Right forelimb (tissue), 1 donor: ENCODE data around the gene ANTXR1.

Experiments used
- DNase-seq: peaks from one replicate; pipeline ENCODE4 v3.0.0-alpha.2; 2018

ANTXR1 gene

GRCh38 chr2:69013142-69013839 is at the start of gene ANTXR1:
Gene ANTXR1, plus strand, starts transcription at chr2:69013179. Its CDS starts 321 bp downstream, at chr2:69013500.
- DNase-seq = peak; percentile 89

- no peak for DNase-seq
Measured at GRCh38 chr2:68964282-68964681, 48.7 kb upstream of the ANTXR1 start.

GRCh38 chr2:68968221-68968620 is 44.8 kb upstream of the ANTXR1 start:
- DNase-seq = no peak

DNA sequence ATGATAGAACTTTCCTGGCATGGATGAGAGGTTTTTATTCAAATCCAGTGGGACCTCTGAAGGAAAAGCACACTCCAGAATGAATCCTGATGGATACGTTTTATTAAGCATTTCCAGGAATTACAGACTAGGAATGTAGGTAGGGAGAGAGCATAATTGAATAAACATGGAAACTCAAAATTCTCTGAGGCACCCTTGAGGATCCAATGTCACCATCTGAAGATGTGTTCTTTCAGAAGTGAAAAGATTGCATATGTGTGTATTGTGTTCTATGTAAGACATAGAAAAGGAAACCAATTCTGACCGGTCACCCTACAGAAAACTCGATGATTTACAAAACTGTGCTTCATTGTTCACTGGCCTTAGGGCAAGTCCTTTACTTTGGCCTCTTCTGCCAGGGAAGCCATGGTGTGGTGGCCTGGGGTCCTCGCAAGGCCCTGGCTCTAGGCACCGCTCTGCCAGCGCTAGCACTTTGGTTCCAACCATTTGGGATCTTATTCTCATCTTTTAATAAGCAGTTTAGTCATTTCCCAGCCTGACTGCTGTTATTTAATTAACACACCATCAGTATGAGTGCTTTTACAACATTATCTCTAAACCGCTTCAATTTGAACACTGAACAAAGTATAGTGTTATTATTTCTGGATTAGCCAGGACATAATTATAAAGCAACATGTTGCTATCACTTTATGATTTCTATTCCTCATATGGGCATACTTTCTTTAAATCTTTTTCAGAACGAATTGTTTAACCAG is 43.1 kb upstream of the ANTXR1 start:
- DNase-seq = no peak

DNA sequence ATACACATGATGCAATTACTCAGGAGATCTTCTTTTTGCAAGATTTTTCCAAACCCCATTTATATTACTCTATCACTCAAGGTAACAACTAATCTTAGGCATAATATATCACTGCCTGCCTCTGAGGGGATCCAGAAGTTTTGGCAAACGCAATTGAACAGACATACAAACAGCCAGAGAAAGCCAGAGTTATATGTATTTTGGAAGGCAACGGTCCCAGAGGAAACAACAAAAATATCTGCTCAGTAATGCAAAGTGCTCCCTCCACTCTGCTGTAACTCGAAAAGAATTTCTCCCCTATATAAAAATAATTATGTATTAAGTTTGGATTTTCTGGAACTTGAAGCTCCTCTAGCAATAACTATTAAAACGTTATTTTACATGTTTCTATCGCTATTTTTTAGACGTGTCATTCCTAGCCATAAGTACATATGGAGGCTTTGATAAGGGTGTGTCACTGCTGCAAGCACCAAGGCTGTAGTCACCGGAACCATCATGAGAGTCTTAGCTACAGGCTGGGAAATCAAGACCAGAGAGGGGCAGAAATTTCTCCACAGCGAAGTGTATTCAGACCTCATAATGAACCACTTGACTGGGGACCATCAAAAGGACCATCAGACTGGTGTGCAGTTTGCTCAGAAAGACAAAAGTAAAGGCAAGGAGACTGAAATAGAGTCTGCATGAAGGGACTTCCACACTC is 42.3 kb upstream of the ANTXR1 start:
- DNase-seq = no peak

- no peak for DNase-seq
Measured at GRCh38 chr2:68971591-68972231, 41.3 kb upstream of the ANTXR1 start.

DNA sequence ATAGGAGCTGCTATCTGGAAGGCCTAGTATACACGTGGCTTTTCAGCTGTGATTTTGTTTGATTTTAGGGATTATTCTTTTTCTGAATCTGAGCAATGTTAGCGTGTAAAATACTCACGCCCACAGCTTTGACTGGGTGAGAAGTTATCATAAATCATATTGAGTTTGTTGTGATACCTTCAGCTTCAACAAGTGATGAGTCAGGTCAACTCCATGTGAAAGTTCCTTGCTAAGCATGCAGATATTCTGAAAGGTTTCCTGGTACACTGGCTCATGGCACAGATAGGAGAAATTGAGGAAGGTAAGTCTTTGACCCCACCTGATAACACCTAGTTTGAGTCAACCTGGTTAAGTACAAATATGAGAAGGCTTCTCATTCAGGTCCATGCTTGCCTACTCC is 38.7 kb upstream of the ANTXR1 start, which contains the start of gene GKN1:
GKN1 (plus strand) TSS at position 386 of the 400 bp plus-strand sequence. CDS start 42 bp downstream, outside the sequence.
- DNase-seq = no peak

DNA sequence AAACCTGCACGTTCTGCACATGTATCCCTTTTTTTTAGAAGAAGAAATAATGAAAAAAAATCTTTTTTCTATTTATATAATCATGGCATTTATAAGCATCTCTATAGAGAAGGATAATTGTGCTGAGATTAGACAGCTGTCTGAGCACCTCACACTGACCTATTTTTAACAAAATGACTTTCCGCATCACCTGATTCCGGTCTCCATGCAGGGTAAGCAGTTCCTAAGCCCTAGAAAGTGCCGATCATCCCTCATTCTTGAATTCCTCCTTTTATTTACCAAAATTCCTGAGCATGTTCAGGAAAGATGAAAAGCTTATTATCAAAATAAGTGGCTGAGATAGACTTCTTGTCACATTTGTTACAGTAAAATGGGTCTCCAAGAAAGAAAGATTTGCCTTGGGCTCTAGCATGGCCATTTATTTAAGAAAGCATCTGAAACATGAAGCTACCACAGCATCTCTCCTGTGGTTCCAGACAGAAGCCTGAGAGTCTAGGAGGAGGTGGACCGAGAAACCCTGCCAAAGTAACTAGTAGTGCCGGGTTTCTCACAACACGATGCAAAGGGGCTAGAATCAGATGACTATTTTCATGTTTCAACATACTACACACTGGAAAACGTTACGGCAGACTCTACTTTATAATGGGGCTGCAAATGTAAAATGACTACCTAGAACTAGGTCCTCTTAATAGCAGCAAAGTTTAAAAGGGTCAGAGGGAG is 37.9 kb upstream of the ANTXR1 start:
- DNase-seq = no peak

- no peak for DNase-seq
Measured at GRCh38 chr2:68975844-68976243, 37.1 kb upstream of the ANTXR1 start.

- DNase-seq = no peak
Measured at GRCh38 chr2:68977453-68977852, 35.5 kb upstream of the ANTXR1 start.

- no peak for DNase-seq
Measured at GRCh38 chr2:68978098-68978497, 34.9 kb upstream of the ANTXR1 start.

- no peak for DNase-seq
Measured at GRCh38 chr2:68980956-68981355, 32.0 kb upstream of the ANTXR1 start.

GRCh38 chr2:68987021-68987503 is 25.9 kb upstream of the ANTXR1 start:
- no peak for DNase-seq

DNA sequence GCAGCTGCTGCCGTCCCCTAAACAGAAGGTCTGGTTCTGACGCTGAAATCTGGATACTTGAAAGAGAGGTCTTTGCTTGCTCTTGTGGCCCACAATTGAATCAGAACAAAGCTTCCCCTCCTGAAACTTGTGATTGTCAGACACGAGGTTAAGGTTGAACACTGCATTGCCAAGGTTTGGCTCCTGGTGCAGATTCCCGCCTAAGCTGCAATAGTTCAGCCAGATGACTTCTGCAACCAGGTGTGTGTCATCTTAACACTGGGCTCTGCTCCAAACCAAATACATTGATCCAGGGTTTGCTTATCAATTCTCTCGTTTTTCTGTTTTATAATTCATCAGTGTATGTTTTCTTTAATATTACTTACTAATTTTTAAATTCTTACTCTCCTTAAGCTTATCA is 23.9 kb upstream of the ANTXR1 start:
- no peak for DNase-seq

GRCh38 chr2:68992341-68992740 is 20.6 kb upstream of the ANTXR1 start:
- no peak for DNase-seq

- no peak for DNase-seq
Measured at GRCh38 chr2:68992933-68993332, 20.0 kb upstream of the ANTXR1 start.

DNA sequence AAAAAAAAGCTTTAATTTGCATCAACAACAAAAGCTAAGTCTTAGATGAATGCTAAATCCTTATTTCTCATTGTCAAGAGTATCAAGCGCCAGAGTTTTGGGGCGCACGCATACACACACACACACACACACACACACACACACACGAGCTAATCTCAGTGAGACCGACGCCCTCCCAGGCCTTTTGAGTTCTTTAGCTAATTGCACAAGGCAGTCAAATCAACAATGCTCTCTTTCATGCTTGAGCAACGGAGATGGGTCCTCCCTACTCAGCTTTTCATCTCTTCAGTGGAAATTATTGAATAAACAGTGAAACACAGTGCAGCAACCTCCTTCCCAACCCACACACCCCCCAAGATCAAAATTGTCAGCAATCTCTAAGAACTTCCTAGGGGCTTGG is 19.3 kb upstream of the ANTXR1 start:
- DNase-seq = no peak

DNA sequence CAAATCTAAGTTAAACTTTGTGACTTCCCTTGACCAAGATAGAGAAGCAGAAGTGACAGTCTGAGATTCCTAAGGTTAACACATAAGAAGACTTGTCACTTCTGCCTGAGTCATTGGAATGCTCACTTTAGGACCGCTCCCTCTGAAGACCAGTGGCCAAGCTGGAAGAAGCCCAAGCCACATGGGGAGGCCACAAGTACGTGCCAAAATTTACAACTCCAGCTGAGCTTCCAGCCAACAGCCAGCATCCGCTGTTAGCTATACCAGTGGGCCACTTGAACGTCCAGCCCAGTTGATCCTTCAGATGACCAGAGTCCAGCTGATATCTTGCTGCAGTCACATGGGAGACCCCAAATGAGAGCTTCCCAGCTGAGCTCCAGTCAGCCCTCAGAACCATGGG is 18.1 kb upstream of the ANTXR1 start:
- no peak for DNase-seq

- no peak for DNase-seq
Measured at GRCh38 chr2:68995916-68996315, 17.1 kb upstream of the ANTXR1 start.

DNA sequence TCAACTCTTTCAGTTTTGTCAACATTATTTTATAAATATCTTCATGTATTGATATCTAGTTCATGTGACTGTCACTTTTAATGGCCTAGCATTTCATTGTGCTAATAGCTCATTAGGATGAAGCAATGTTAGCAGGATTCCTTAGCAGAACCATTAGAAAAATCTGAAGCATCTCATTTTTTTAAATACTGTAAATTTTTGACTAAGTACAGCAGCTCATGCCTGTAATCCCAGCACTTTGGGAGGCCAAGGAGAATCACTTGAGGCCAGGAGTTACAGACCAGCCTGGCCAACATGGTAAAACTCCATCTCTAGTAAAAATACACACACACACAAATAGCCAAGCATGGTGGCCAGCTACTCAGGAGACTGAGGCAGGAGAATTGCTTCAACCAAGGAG is 15.6 kb upstream of the ANTXR1 start:
- DNase-seq = no peak

DNA sequence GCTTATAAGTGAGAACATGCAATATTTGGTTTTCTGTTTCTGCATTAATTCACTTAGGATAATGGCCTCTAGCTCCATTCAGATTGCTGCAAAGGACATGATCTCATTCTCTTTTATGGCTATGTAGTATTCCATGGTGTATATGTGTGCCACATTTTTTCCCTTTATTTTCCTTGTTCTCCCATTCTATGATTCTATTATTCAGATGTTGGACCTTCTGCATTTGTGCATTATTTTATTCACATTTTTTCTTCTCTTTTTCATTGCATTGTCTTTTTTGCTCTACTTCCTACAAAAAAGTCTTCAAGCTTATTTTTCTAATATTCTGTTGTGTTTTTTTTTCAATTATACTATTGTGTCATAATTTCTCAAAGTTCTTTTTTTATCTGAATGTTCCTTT is 11.1 kb upstream of the ANTXR1 start:
- DNase-seq = no peak

DNA sequence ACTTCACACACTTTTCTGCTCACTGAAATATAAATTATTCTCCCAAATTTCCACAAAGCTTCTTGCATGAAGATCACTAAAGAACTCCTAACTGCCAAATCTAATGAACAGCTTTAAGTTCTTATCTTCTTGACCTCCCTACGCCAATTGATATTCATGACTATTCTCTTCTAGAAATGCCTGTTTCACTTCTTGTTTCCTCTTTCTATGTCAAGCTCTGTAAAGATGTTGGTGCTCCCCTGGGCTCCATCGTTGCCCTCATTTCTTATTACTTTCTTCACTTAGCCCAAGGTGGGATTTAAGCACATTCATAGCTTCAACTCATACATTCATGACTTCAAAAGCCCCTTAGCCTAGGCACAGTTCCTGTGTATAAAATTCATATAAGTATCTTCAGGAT is 9.2 kb upstream of the ANTXR1 start:
- no peak for DNase-seq
